ENCODE results near the gene AICDA.

AICDA gene

DNA sequence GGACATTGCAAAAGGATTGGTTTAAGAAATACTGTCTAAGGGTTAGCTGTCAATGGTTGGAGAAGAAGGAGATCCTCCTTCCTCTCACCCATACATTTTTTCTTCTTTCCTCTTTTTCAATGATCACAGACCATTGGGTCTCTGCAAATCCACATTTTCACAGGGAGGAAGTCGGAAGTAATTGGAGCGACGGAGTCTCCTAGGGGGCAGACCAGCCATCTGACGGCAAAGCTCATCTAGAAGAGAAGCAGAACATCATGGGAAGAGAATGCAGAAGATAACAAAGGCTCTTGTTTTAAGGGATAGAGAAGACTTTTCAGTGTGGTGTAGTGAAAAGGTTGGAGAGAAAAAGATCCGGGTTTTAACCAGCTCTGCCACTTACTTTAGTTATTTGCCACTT, 35.3 kb upstream of the AICDA start:
- DNase-seq (ENCODE audit: extremely low spot score), result no peak
- TF ChIP-seq, protein P1, sequence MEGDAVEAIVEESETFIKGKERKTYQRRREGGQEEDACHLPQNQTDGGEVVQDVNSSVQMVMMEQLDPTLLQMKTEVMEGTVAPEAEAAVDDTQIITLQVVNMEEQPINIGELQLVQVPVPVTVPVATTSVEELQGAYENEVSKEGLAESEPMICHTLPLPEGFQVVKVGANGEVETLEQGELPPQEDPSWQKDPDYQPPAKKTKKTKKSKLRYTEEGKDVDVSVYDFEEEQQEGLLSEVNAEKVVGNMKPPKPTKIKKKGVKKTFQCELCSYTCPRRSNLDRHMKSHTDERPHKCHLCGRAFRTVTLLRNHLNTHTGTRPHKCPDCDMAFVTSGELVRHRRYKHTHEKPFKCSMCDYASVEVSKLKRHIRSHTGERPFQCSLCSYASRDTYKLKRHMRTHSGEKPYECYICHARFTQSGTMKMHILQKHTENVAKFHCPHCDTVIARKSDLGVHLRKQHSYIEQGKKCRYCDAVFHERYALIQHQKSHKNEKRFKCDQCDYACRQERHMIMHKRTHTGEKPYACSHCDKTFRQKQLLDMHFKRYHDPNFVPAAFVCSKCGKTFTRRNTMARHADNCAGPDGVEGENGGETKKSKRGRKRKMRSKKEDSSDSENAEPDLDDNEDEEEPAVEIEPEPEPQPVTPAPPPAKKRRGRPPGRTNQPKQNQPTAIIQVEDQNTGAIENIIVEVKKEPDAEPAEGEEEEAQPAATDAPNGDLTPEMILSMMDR (IDR thresholded peaks at IDR 0.05; ENCODE audit: control extremely low read depth, extremely low read depth, low read depth, missing control alignments), result no peak
- ChIA-PET CTCF (interaction anchor here (1.2 to 4.8 kb wide), 6 partner anchors 9 to 243 kb away, joined by 3 to 35 read pairs (median 10); partner anchors contain the start of gene AICDA), POLR2A (interaction anchor here (1.4 kb wide), 1 partner anchor 35 kb away, joined by 3 read pairs; the partner anchor contains the start of gene AICDA)

DNA sequence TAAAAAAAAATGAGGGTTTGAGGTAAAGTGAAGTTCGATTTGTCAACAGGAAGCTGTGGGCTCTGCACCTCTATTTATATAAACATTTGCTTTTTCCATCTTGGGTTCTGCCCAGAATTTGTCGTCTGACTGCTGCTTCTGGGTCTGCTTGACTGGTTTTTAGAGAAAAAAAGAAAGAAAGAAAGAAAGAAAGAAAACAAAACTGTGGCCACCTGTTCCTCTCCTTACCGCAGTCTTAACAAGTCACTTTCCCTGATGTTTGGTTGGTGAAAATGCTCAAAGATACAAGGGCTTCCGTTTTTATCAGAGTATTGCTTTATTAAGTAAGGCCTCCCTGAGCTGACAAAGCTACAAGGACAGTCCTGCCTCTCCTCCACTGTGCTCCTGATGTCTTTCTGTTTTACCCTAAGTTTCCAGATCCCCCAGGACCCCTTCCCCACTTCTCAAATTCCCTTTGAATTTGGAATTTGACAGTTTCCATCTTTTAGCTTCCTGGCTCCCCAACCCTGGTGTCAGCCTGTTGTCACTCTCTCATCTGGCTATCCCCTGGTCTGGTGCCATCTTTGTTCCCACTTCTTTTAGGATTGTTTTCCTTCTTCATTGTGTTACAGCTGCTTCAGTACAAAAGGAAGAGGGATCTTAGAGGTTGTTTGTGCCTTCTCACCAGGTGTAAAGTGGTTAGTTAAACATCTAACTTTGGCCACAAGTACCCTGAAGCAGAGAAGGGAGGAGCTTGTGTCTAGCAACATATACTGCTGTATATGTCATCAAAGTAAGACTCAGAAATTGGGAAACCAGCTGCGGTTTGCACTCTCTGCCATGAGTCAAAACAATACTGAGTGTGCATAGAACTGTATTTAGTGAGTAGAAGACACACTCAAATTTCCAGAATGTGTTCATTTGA, 31.9 kb upstream of the AICDA start:
- POLR2A ChIA-PET, result interaction anchor here (0.9 to 1.6 kb wide), 4 partner anchors 15 to 35 kb away, joined by 3 to 11 read pairs (median 4); partner anchors contain the start of gene AICDA
- TF ChIP-seq, protein P1 (IDR thresholded peaks at IDR 0.05; ENCODE audit: control extremely low read depth, extremely low read depth, low read depth, missing control alignments), result no peak
- peak; percentile 63 for DNase-seq (ENCODE audit: extremely low spot score)
- CTCF ChIA-PET, result interaction anchor here (1.3 to 1.7 kb wide), 7 partner anchors 13 to 37 kb away, joined by 3 to 16 read pairs (median 5); partner anchors contain the start of gene AICDA

DNA sequence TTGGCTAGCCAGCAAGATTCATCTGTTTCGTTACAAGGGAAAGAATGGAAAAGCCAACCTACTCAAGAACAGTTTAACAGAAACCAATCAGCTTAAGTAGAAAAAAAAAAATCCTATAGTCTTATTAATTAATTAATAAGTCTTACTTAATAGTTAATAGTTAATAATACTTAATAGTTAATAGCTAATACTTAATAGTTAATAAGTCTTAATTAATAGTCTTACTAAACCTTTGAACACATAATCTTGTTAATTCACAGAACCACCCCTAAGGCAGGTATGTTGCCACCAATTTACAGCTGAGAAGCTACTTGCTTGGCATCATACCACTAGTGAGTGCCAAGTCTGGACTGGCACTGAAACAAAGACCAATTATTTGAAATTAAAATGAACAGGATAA, 30.1 kb upstream of the AICDA start:
- DNase-seq (ENCODE audit: extremely low spot score), result no peak
- POLR2A ChIA-PET, result no interaction called here
- CTCF ChIA-PET, result interaction anchor here (0.8 to 1.5 kb wide), 5 partner anchors 11 to 31 kb away, joined by 3 to 5 read pairs (median 3); no protein-coding TSS in a partner anchor
- TF ChIP-seq, protein P1 (IDR thresholded peaks at IDR 0.05; ENCODE audit: control extremely low read depth, extremely low read depth, low read depth, missing control alignments), result no peak

DNA sequence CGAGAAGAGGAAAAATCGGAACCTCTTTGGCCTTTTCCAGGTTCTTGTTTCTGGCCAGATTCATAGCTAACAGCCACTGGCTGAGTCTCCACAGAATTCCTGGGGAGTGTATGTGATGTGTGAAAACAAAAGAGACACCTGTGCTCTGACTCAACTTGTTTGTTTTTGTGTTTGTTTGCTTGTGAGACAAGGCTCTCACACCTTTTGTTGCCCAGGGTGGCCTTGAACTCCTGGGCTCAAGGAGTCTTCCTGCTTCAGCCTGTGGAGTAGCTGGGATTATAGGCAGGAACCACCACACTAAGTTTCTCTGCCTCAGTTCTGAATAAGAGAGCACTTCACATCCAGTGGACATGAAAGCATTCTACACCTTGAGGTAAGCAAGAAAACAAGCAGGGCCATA, 27.3 kb upstream of the AICDA start:
- TF ChIP-seq, protein P1 (IDR thresholded peaks at IDR 0.05; ENCODE audit: control extremely low read depth, extremely low read depth, low read depth, missing control alignments), result no peak
- DNase-seq (ENCODE audit: extremely low spot score), result no peak
- CTCF ChIA-PET, result interaction anchor here (0.7 to 1.5 kb wide), 2 partner anchors 11 to 31 kb away, joined by 4 to 6 read pairs; no protein-coding TSS in a partner anchor
- POLR2A ChIA-PET, result no interaction called here

DNA sequence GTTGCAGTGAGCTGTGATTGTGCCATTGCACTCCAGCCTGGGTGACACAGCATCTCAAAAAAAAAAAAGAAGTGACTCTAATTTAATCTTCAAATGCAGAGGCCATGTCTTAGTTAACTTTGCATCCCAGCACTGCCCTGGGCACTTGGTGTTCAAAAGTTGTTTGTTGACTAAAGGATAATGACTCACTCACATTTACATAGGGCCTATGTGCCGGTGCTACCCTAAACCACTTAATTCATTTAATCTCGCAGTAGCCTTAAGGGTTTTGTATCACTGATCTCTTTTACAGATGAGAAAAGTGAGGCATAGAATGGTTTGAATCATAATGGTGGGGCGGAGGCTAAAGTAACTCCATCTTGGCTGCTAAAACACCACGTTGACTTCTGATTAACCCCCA, 26.3 kb upstream of the AICDA start:
- no peak for DNase-seq (ENCODE audit: extremely low spot score)
- CTCF ChIA-PET, result interaction anchor here (1.5 kb wide), 1 partner anchor 30 kb away, joined by 6 read pairs; no protein-coding TSS in a partner anchor
- TF ChIP-seq, protein P1 (IDR thresholded peaks at IDR 0.05; ENCODE audit: control extremely low read depth, extremely low read depth, low read depth, missing control alignments), result no peak
- POLR2A ChIA-PET, result no interaction called here

DNA sequence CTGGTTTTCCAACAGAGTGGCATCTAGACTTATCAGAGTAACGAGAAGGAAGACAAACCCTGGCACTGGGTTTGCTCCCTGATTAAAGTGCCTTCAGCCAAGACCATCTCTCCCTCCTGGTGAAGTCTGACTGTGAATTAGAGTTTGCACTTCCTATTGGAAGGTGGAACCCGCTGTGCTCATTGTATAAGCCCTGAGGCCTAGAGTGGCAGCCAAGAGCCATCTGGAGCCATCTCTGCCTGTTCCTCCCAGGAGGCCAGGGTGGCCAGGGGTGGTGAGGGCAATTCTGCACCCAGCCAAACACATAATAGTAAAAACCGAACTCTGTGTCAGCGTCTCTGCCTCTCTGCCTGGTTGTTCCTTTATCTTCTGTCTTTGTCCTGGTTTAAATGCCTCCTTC, 25.0 kb upstream of the AICDA start:
- no peak for DNase-seq (ENCODE audit: extremely low spot score)
- ChIA-PET POLR2A (no interaction called here), CTCF (interaction anchor here (1.0 to 2.6 kb wide), 3 partner anchors 9 to 28 kb away, joined by 3 to 7 read pairs (median 4); partner anchors contain the start of gene AICDA)
- TF ChIP-seq, protein P1 (IDR thresholded peaks at IDR 0.05; ENCODE audit: control extremely low read depth, extremely low read depth, low read depth, missing control alignments), result no peak

All from GM10248 (cell line).